ENCODE data around the gene PXDN.
"Not testable (repeated sequence)": the region's sequence is repeated elsewhere in the genome, so short reads cannot be mapped to it uniquely, and the experiment has no call there.

GRCh38 chr2:1780054-1780453 lies 35.7 kb upstream of the PXDN start:
- TF ChIP-seq CTCF (IDR thresholded peaks at IDR 0.05; ENCODE audit: low read depth, low read length, poor library complexity, severe bottlenecking); EZH2phosphoT487 (IDR thresholded peaks at IDR 0.05; ENCODE audit: borderline replicate concordance, low read length): not testable (repeated sequence)

Data from DOHH2 (cell line).